ENCODE results near the gene CHM.
"Not testable (repeated sequence)": the region's sequence is repeated elsewhere in the genome, so short reads cannot be mapped to it uniquely, and the experiment has no call there.

The CHM gene

DNA sequence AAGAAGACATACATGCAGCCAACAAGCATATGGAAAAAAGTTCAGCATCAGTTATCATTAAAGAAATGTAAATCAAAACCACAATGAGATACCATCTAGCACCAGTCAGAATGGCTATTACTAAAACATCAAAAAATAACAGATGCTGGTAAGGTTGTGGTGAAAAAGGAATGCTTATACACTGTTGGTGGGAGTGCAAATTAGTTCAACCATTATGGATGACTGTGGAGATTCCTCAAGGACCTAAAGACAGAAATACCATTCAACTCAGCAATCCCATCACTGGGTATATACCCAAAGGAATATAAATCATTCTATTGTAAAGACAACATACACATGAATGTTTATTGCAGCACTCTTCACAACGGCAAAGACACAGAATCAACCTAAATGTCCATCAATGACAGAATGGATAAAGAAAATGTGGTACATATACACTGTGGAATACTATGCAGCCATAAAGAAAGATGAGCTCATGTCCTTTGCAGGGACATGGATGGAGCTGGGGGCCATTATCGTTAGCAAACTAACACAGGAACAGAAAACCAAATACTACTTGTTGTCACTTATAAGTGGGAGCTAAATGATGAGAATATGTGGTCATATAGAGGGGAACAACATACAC lies 130.6 kb downstream of the CHM start:
- in situ Hi-C loops (cut with MboI; ENCODE audit: low sequenced_read_pairs), result not testable (repeated sequence)

DNA sequence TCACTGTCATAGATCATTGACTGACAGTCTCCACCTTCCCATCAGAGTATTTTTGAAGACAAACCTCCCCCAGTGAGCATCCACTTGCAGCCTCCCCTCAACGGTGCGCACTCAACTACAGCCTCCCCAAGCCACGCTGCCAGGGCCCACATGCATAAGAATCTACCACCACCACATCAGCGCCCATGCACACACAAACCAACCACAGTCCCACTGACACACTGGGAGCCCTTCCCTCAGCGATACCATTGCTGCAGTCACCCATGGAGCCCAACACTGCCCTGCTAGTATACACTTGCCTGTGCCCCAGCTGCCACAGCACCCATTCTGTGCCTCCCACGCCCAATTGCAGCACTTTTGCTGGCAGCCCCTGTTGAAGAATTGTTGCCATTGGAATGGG lies 132.9 kb downstream of the CHM start:
- in situ Hi-C loops (cut with MboI; ENCODE audit: low sequenced_read_pairs), result no loop called here

DNA sequence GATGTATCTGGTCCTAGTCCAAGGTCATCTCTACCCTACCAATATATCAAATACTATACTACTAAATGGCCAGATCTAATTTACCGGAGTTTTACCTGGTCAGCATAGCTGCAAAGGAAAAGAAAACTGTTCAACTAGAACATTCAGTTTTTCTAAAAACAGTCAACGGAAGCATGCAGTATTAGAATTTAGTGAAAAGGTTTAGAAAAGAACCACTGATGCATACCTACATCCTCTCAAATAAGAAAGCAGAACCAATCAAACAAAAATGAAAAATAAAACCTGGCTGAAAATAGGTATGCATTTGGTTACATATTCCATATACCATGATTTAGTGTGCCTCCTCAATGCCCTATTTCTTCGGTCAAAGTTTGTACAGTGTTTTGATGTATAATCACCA lies 140.0 kb downstream of the CHM start:
- in situ Hi-C loops (cut with MboI; ENCODE audit: low sequenced_read_pairs), result no loop called here

DNA sequence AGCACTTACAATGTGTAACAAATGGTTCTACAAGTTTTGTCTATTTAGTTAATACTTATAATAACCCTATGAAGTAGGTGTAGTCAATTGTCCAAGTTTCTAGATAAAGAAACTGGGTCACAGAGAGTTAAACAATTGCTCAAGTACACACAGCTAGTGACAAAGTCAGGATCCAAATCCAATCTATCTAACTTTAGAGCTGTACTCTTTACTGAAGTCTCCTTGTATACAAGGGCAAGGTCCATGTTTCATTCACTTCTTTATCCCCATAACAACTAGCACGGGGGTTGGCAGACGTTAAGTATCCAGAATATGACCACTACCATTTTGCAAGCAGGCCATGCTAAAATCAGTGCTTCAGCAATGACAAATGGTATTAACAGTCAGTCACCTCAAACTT lies 141.0 kb downstream of the CHM start:
- in situ Hi-C loops (cut with MboI; ENCODE audit: low sequenced_read_pairs), result no loop called here

DNA sequence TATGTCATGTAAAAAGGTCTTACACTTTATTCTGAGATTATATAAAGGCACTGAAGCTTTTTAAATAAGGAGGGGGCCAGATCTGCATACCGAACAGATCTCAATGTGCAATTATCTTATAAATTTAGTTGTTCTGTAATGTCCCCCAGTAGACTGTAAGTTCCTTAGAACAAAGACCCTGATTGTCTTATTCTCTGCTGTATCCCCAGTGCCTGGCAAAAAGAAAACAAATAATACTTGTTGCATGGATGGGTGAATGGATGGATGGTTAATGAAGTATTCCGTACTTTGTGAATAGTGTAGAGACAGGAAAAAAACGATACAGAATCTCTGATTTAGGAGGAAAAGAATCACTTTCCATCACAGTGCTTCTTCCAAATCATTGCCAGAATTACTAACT lies 141.5 kb downstream of the CHM start:
- in situ Hi-C loops (cut with MboI; ENCODE audit: low sequenced_read_pairs), result no loop called here

DNA sequence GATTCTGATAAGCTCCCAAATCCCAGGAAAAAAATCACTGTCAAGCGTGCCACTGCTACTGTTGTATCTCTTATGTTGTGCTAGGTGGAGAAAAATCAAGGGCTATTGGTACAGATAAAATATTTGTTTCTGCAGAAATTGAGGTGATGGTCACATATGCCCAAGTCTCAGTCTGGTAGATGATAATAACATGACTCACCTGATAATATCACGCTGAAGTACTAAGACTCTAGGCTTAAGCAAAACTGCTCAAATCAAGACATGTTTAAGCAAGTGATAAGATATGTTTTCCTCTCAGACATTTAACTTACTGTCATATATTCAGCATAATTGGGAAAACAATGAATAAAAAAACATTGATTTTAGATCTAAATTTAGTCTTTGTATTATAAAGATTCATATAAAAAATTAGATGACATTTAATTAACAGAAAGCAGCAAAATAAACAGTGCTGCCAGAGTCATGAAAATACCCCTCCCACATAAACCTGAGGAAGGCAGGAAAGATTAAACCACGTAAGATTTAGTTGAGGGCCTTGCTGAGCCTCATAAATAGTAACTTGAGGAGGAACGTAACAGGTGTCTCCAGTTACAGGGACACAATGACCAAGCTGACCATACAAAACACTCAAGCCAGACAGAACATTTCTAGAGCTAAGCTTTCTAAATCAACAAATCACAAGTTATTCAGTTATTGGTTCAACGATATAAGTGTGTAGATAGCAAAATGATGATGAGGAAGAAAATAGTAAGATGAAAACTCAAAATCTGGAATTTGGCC lies 143.5 kb downstream of the CHM start:
- in situ Hi-C loops (cut with MboI; ENCODE audit: low sequenced_read_pairs), result no loop called here

DNA sequence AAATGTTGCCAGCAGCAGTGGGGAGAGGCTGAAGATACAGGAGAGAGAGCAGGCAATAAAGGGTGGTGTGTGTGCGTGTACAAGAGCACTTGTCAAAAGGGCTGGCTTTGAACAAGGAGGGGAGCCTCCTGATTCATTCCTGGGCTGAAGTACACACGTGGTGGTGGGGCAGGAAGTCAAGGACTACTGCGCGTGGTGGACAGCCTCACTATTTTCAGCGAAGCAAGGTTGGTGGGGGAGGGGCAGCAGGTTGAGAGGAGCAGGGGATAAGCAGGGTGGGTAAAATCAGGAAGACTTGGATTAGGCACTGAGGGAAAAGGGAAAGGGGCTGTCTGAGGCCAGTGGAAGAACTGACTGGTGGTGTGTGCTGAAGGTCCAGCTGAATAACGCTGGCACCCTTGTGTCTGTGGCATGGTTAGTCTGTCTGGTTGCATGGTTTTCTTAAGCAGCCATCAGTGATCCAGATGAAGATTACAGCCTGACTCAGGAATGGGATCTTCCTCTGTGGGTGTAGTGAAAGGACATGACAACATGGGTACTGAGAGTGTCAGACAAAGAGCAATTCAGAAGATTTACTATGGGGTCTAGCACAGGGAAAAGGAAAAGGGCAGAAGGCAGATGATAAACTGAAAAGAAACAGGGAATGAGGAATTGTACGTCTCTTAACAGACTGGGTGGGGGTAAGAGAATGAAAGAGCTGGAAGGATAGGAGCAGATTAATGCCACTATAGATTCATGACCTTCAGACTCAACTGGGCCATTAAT lies 149.8 kb downstream of the CHM start:
- in situ Hi-C loops (cut with MboI; ENCODE audit: low sequenced_read_pairs), result no loop called here

DNA sequence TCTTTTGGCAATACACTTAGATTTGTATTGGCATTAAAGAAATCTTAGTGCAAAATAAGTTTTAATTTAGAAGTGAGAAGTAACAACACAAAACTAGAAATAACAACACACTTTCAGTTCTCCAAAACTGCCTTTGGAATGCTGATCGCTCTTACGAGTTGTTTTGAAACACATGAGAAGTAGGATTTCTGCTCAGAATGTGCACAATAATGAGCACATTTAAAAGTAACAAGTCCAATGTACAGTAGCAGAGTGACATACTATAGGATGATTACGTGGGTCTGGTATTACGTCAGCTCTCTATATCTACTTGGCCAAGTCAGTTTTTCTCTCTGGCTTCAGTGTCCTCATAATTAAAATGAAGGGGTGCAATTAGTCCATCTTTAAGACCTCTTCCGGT lies 164.8 kb downstream of the CHM start:
- in situ Hi-C loops (cut with MboI; ENCODE audit: low sequenced_read_pairs), result no loop called here

DNA sequence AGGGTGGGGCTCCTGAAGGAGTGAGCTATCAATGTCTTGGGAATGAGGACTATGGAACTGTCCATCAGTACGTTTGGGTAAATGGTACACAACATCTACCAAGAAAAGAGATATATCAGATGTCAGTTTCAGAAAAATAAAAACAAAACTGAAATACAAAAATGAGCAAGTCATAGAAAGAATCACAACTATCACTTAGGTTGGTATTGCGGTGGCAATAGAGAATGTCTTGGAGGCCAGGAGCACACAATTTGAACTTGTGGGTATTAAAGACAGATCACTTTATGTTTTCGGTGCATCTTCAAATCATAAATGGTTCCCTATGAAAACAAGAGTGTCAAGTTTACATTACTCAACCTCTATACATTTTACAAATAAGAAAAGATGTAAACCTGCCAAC lies 176.8 kb downstream of the CHM start:
- in situ Hi-C loops (cut with MboI; ENCODE audit: low sequenced_read_pairs), result no loop called here

DNA sequence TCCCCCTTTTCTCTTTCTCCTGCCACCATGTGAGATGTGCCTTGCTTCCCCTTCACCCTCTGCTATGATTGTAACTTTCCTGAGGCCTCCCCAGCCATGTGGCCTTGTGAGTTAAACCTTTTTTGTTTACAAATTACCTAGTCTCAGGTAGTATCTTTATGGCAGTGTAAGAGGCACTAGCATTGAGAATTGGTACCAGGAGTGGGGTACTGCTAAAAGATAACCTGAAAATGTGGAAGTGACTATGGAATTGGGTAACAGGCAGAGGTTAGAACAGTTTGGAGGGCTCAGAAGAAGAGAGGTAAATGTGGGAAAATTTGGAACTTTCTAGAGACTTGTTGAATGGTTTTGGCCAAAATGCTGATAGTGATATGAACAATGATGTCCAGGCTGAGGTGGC lies 182.0 kb downstream of the CHM start:
- in situ Hi-C loops (cut with MboI; ENCODE audit: low sequenced_read_pairs), result no loop called here

DNA sequence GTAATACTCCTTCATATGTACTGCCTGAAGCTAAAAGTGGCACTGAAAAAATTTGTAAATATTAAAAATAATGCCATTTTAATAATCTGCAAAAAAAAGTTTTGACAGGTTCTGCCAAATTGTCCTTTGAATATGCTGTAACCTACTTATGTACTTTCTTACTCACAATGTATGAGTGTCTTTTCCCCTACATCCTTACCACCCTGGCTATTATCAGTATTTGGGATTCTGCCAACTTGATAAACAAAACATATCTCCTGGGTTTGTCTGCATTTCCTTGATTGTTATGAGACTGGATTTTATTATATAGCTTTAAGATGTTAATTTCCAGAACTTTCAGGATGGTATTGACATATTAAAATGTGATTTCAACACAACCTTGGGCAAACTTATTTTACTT lies 187.9 kb downstream of the CHM start:
- in situ Hi-C loops (cut with MboI; ENCODE audit: low sequenced_read_pairs), result no loop called here

DNA sequence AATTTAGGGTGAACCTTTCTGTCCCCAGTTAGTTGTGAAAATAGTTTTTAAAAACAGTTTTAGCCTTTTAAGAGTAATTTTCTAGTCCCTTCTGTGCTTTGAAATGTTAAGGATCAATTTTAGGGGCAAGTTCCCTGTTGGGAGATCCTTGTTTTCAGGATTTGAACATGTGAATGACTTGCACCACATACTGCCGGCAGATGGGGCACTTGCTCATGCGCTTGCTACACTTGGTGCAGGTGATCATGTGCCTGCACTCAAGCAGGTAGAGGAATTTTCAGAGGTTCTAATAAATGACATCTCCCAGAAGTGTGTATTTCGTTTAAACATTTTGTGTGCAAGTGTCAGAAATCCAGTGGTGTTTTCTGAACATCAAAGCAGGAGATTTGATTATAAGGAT lies 195.9 kb downstream of the CHM start:
- in situ Hi-C loops (cut with MboI; ENCODE audit: low sequenced_read_pairs), result no loop called here

DNA sequence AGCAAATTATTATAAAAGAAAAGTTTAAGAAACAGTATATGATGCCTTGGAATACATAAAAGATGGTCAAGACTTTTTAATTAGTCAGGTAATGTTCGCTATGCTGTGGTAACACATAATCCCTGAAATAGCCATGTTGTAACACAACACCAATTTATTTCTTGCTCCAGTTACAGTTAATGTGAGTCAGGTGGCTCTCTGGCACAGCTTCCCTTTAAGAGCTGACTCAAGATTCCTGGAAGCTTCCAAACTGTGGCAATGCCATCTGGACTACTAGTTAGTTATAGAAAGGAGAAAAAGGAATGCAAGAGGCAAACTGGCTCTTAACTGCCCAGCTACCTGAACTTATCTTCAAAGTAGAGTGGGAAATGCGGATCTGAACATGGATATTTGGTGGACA lies 210.5 kb downstream of the CHM start:
- in situ Hi-C loops (cut with MboI; ENCODE audit: low sequenced_read_pairs), result no loop called here

DNA sequence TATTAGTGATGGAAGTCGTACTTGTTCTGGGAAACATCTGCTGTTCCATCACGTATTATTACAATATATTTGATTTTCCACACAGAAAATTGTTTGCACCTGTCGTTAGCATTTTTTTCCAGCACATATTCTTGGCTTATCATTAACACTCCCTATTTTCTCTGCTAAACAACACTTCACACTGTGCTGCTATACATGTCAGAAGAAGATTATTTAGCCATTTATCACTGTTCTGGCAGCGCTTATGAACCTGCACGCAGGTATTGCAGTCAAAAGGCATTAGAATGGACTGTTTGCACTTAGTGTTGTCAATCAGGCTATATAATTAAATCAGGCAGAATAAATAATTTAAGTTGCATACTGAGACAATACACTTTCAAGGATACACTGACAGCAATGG lies 218.6 kb downstream of the CHM start:
- in situ Hi-C loops (cut with MboI; ENCODE audit: low sequenced_read_pairs), result no loop called here

DNA sequence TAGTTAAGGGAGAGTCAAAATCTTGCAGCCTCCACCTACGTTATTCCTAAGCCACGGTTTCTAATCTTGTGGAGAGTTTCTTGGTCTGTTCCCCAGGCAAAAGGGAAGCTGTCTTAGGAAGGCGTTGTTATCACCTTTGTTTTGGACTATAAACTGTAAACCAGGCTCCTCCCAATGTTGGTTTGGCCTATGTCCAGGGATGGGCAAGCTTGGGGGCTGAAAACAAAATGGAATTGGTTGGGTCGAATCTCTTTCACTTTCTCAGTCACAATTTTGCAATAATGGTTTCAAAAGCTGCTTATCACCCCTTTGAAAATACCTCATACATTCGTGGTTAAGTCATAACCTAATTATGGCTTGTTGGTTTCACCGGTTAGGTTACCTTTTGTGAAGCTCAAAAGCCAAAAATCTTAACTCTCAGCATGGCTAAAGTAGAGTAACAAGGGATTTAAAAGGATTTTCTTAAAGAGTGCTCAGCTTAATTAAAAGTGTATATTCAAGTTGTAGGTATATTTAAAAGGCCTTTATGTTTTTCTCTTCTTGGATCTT lies 232.1 kb downstream of the CHM start:
- in situ Hi-C loops (cut with MboI; ENCODE audit: low sequenced_read_pairs), result no loop called here
